ENCODE measurements around the gene GPBAR1. TPM values are rescaled to one million over a fixed set of nuclear protein-coding genes. Genes with fewer than 3 reads are reported as not detected.

The GPBAR1 gene
- 2.9 TPM for total RNA-seq

GRCh38 chr2:218260742-218261422 is at the start of gene GPBAR1:
TSS of gene GPBAR1 (plus strand) at chr2:218261015. CDS start at chr2:218262725, 1,710 bp downstream.
- H3K4me3 ChIP-seq (ENCODE audit: low read length), result peak within 1 kb of the TSS; percentile 18

GRCh38 chr2:218214116-218214515 is 46.7 kb upstream of the GPBAR1 start:
- Histone ChIP-seq H3K9me3 (ENCODE audit: low read depth, low read length) (peaks cover 6% of the 10 kb centered on the region), H3K4me3 (ENCODE audit: low read length) (no peak overlapping the region), H3K27me3 (ENCODE audit: insufficient read depth, low read length) (no peaks in the 10 kb centered on the region), H3K4me1 (ENCODE audit: insufficient read depth, low read length) (peaks cover 18% of the 10 kb centered on the region)

More at GRCh38 chr2:218260742-218261422, at the start of gene GPBAR1:
- Histone ChIP-seq H3K9me3 (ENCODE audit: low read depth, low read length) (no peaks in the 10 kb centered on the region), H3K4me1 (ENCODE audit: insufficient read depth, low read length) (peaks cover 87% of the 10 kb centered on the region), H3K27me3 (ENCODE audit: insufficient read depth, low read length) (no peaks in the 10 kb centered on the region)

- Histone ChIP-seq H3K4me1 (ENCODE audit: insufficient read depth, low read length) (peaks cover 40% of the 10 kb centered on the region), H3K9me3 (ENCODE audit: low read depth, low read length) (no peaks in the 10 kb centered on the region), H3K27me3 (ENCODE audit: insufficient read depth, low read length) (no peaks in the 10 kb centered on the region), H3K4me3 (ENCODE audit: low read length) (peak overlapping the region; percentile 99)
These were observed 44.5 kb upstream of the GPBAR1 start for GRCh38 chr2:218216336-218216673.

- Histone ChIP-seq H3K27me3 (ENCODE audit: insufficient read depth, low read length) (no peaks in the 10 kb centered on the region), H3K4me1 (ENCODE audit: insufficient read depth, low read length) (peaks cover 45% of the 10 kb centered on the region), H3K4me3 (ENCODE audit: low read length) (peak within 1 kb of the TSS; percentile 99), H3K9me3 (ENCODE audit: low read depth, low read length) (no peaks in the 10 kb centered on the region)
These were observed 44.0 kb upstream of the GPBAR1 start, which contains the start of gene ARPC2 for GRCh38 chr2:218216674-218217359. TSS of gene ARPC2 (plus strand) at chr2:218217189. CDS start at chr2:218217471, 282 bp downstream.

- Histone ChIP-seq H3K9me3 (ENCODE audit: low read depth, low read length) (no peaks in the 10 kb centered on the region), H3K4me3 (ENCODE audit: low read length) (peak overlapping the region; percentile 99), H3K4me1 (ENCODE audit: insufficient read depth, low read length) (peaks cover 53% of the 10 kb centered on the region), H3K27me3 (ENCODE audit: insufficient read depth, low read length) (no peaks in the 10 kb centered on the region)
These were observed 43.2 kb upstream of the GPBAR1 start for GRCh38 chr2:218217360-218218267.

GRCh38 chr2:218218268-218219185 is 42.3 kb upstream of the GPBAR1 start:
- Histone ChIP-seq H3K4me3 (ENCODE audit: low read length) (peak overlapping the region; percentile 99), H3K4me1 (ENCODE audit: insufficient read depth, low read length) (peaks cover 62% of the 10 kb centered on the region), H3K9me3 (ENCODE audit: low read depth, low read length) (no peaks in the 10 kb centered on the region), H3K27me3 (ENCODE audit: insufficient read depth, low read length) (no peaks in the 10 kb centered on the region)

DNA sequence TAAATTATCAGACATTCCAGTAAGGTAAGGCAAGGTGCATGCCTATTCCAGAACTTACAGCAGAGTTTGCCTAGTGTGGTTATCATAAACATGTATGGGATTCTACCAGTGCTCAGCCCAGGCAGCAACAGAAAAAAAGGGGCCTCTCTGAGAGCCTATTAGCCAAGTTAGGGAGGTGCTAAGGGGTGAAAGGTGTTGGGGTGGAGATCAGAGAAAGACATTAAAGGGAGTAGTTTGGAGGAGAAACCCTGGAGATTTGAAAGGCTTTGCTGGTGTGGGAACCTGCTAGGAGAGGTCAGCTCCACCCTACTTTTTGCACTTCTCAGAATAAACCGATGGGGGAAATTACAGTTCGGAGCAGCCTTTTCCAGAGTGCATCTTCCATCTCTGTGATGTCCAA is 40.9 kb upstream of the GPBAR1 start:
- Histone ChIP-seq H3K4me3 (ENCODE audit: low read length) (peak overlapping the region; percentile 99), H3K27me3 (ENCODE audit: insufficient read depth, low read length) (no peaks in the 10 kb centered on the region), H3K4me1 (ENCODE audit: insufficient read depth, low read length) (peaks cover 68% of the 10 kb centered on the region), H3K9me3 (ENCODE audit: low read depth, low read length) (no peaks in the 10 kb centered on the region)

- H3K4me3 ChIP-seq (ENCODE audit: low read length), result no peak overlapping the region
These were observed 39.8 kb upstream of the GPBAR1 start for GRCh38 chr2:218221000-218221399.

GRCh38 chr2:218223046-218223445 is 37.8 kb upstream of the GPBAR1 start:
- Histone ChIP-seq H3K27me3 (ENCODE audit: insufficient read depth, low read length) (no peaks in the 10 kb centered on the region), H3K9me3 (ENCODE audit: low read depth, low read length) (no peaks in the 10 kb centered on the region), H3K4me1 (ENCODE audit: insufficient read depth, low read length) (peaks cover 88% of the 10 kb centered on the region), H3K4me3 (ENCODE audit: low read length) (no peak overlapping the region)

More at GRCh38 chr2:218221000-218221399, 39.8 kb upstream of the GPBAR1 start:
- Histone ChIP-seq H3K27me3 (ENCODE audit: insufficient read depth, low read length) (no peaks in the 10 kb centered on the region), H3K4me1 (ENCODE audit: insufficient read depth, low read length) (peaks cover 77% of the 10 kb centered on the region), H3K9me3 (ENCODE audit: low read depth, low read length) (no peaks in the 10 kb centered on the region)

DNA sequence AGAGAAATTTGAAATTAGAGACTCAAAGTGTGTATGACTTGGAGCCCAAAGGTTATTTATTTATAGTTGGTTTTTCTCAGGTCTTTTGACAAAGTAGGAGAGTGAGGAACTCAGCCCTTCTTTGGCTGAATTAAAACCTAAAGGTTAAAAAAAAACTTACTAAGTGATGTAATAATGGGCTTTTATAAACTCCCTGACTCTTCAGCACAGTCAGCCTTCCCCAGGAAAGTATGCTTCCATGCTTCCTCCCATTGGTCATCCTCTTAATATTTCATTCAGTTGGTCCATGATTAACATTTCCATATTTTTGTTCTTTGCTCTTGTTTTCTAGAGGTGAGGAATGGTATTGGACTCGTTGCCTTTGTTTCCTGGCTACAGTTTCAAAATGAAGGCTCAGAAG is 36.6 kb upstream of the GPBAR1 start:
- no peak overlapping the region for H3K4me3 ChIP-seq (ENCODE audit: low read length)
- no peaks in the 10 kb centered on the region for H3K27me3 ChIP-seq (ENCODE audit: insufficient read depth, low read length)
- no peaks in the 10 kb centered on the region for H3K9me3 ChIP-seq (ENCODE audit: low read depth, low read length)
- peaks cover 98% of the 10 kb centered on the region for H3K4me1 ChIP-seq (ENCODE audit: insufficient read depth, low read length)

- Histone ChIP-seq H3K4me1 (ENCODE audit: insufficient read depth, low read length) (peaks cover 94% of the 10 kb centered on the region), H3K9me3 (ENCODE audit: low read depth, low read length) (no peaks in the 10 kb centered on the region), H3K4me3 (ENCODE audit: low read length) (no peak overlapping the region), H3K27me3 (ENCODE audit: insufficient read depth, low read length) (no peaks in the 10 kb centered on the region)
These were observed 33.9 kb upstream of the GPBAR1 start for GRCh38 chr2:218226903-218227302.

- H3K9me3 ChIP-seq (ENCODE audit: low read depth, low read length), result no peaks in the 10 kb centered on the region
- H3K27me3 ChIP-seq (ENCODE audit: insufficient read depth, low read length), result no peaks in the 10 kb centered on the region
- no peak overlapping the region for H3K4me3 ChIP-seq (ENCODE audit: low read length)
- H3K4me1 ChIP-seq (ENCODE audit: insufficient read depth, low read length), result peaks cover 78% of the 10 kb centered on the region
These were observed 32.3 kb upstream of the GPBAR1 start for GRCh38 chr2:218228366-218229090.

- Histone ChIP-seq H3K9me3 (ENCODE audit: low read depth, low read length) (no peaks in the 10 kb centered on the region), H3K4me1 (ENCODE audit: insufficient read depth, low read length) (peaks cover 71% of the 10 kb centered on the region), H3K4me3 (ENCODE audit: low read length) (no peak overlapping the region)
These were observed 31.6 kb upstream of the GPBAR1 start for GRCh38 chr2:218229239-218229638.

DNA sequence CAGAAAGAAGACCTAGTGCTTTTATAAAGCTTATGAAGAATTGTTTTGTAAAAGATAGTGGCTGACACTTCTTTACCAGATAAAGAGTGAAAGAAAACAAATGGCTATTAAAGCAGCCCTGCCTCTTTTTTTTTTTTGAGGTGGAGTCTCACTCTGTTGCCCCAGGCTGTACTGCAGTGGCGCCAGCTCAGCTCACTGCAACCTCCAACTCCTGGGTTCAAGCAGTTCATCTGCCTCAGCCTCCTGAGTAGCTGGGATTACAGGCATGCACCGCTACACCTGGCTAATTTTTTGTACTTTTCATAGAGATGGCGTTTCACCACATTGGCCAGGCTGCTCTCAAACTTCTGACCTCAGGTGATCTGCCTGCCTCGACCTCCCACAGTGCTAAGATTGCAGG is 31.0 kb upstream of the GPBAR1 start:
- no peak overlapping the region for H3K4me3 ChIP-seq (ENCODE audit: low read length)
- H3K27me3 ChIP-seq (ENCODE audit: insufficient read depth, low read length), result no peaks in the 10 kb centered on the region
- H3K9me3 ChIP-seq (ENCODE audit: low read depth, low read length), result no peaks in the 10 kb centered on the region
- H3K4me1 ChIP-seq (ENCODE audit: insufficient read depth, low read length), result peaks cover 65% of the 10 kb centered on the region

More at GRCh38 chr2:218229239-218229638, 31.6 kb upstream of the GPBAR1 start:
- H3K27me3 ChIP-seq (ENCODE audit: insufficient read depth, low read length), result no peaks in the 10 kb centered on the region
